ENCODE data around the gene TERT.

- TF ChIP-seq POLR2A (IDR thresholded peaks at IDR 0.05; ENCODE audit: low read depth, low read length) (no peak), TAF1 (IDR thresholded peaks at IDR 0.05; ENCODE audit: borderline replicate concordance, low read depth, low read length) (no peak), POLR2AphosphoS5 (IDR thresholded peaks at IDR 0.05; ENCODE audit: low read depth, low read length) (no peak)
These were observed 29.9 kb upstream of the TERT start for GRCh38 chr5:1324719-1325190.
